Endodermal cell (in vitro differentiated cells): ENCODE data around the gene CCDC88A. TPM values are rescaled to one million over a fixed set of nuclear protein-coding genes. Genes with fewer than 3 reads are reported as not detected.
"Not testable (repeated sequence)": the region's sequence is repeated elsewhere in the genome, so short reads cannot be mapped to it uniquely, and the experiment has no call there.

ENCODE experiments used
- DNase-seq: peaks from one replicate; pipeline ENCODE4 v3.0.0-alpha.2; 2017
- H3K27ac ChIP-seq: 2 replicates; pipeline ENCODE4 v1.5.1; 2013; ENCODE audit warnings: mild to moderate bottlenecking, low read depth, low read length, moderate library complexity
- H3K27me3 ChIP-seq: 2 replicates; pipeline ENCODE4 v1.6.1; 2013; ENCODE audit warnings: mild to moderate bottlenecking, low read length, moderate library complexity; ENCODE audit not compliant: insufficient read depth, control insufficient read depth, poor library complexity, severe bottlenecking
- H3K36me3 ChIP-seq: 2 replicates; pipeline ENCODE4 v1.7.0; 2013; ENCODE audit warnings: mild to moderate bottlenecking, low read length, moderate library complexity; ENCODE audit not compliant: control insufficient read depth, insufficient read depth
- H3K4me1 ChIP-seq: one replicate; pipeline ENCODE4 v1.7.0; 2013; ENCODE audit warnings: low read length; ENCODE audit not compliant: control insufficient read depth, insufficient read depth
- H3K4me3 ChIP-seq: 2 replicates; pipeline ENCODE4 v1.5.1; 2013; ENCODE audit warnings: mild to moderate bottlenecking, low read length, moderate library complexity
- H3K9ac ChIP-seq: 2 replicates; pipeline ENCODE4 v1.6.1; 2013; ENCODE audit warnings: mild to moderate bottlenecking, low read length, moderate library complexity; ENCODE audit not compliant: poor library complexity, severe bottlenecking; ENCODE audit errors: extremely low read depth
- H3K9me3 ChIP-seq: 2 replicates; pipeline ENCODE4 v1.6.1; 2013; ENCODE audit warnings: mild to moderate bottlenecking, low read length, moderate library complexity; ENCODE audit not compliant: control insufficient read depth
- H3K27ac Mint-ChIP-seq: 2 replicates; pipeline ENCODE4 v1.8.0; 2020; ENCODE audit warnings: mixed read lengths
- H3K27me3 Mint-ChIP-seq: 2 replicates; pipeline ENCODE4 v1.8.0; 2021; ENCODE audit warnings: mild to moderate bottlenecking, mixed read lengths; ENCODE audit not compliant: insufficient read depth
- H3K36me3 Mint-ChIP-seq: 2 replicates; pipeline ENCODE4 v1.8.0; 2020; ENCODE audit warnings: low read depth, mixed read lengths
- H3K4me1 Mint-ChIP-seq: 2 replicates; pipeline ENCODE4 v1.8.0; 2020; ENCODE audit warnings: mixed read lengths
- H3K4me3 Mint-ChIP-seq: 2 replicates; pipeline ENCODE4 v1.8.0; 2020; ENCODE audit warnings: mild to moderate bottlenecking, moderate library complexity, mixed read lengths
- H3K9me3 Mint-ChIP-seq: 2 replicates; pipeline ENCODE4 v1.8.0; 2020; ENCODE audit warnings: mild to moderate bottlenecking, mixed read lengths
- CTCF ChIP-seq: fragments of 200-600 bp; sonication (generic); conservative IDR thresholded peaks from 2 replicates; pipeline ENCODE4 v1.5.0; 2021; ENCODE audit warnings: antibody characterized with exemption, mild to moderate bottlenecking
- WGBS, 2 experiments: methylation state at CpG; one replicate each; pipeline versions ENCODE4 v1.1.5 to v1.1.7; 2013; ENCODE audit warnings: missing lambda C conversion rate in 2 of 2, mixed read lengths in 1 of 2; ENCODE audit not compliant: insufficient coverage in 1 of 2, insufficient read length in 1 of 2; 5-methylcytosine and 5-hydroxymethylcytosine counted together
- total RNA-seq, 2 donors: library from RNA; stranded (reverse); fragmentation: NEBNext Ultra II Directional in 1 of 2; extraction: Animal tissue kit (Norgen Biotek cat#: 25700) in 1 of 2; gene quantifications; 2 replicates in 1 of 2; 3 replicates in 1 of 2; pipeline ENCODE4 v1.2.1, GENCODE V29; 2021

The CCDC88A gene
- total RNA-seq, 2 donors from 2014 or later, result 84.2 to 88.4 TPM

DNA sequence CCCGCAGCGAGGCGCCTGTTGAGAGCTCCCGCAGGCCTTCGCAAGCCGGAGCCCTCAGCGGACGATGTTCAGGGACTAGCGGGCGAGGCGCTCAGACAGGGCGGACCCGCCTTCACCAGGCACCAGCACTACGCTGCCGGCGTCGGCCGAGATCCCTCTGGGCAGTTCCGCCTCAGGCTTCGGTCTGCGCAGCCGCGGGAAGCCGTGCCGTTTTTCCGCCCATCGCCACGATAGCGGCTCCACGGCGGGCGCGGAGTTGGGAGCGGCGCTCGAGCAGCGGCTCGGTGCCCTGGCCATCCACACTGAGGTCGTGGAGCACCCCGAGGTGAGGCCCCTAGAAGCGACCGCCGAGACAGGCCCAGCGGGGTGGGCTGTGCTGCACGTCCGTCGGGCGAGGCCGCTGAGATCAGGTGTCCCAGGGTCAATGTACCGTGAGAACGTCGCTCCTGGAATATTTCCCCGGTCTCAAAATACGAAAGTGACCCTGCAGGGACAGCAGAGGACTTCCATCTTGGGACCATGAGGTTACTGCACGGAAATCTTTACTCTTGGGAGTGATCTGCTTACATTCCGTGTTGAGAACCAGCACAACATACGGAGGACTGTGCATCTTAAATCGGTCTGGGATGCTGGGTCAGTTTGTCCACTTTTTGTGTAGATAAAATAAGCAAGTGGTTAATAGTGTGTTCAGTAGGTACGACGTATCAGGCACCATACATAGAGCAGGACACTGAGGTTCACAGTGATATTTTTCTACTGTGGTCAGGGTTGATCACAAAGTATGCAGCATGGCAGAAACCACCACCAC lies 137.3 kb downstream of the CCDC88A start:
- peaks cover 23% of the 10 kb centered on the region for H3K4me1 Mint-ChIP-seq
- H3K27ac Mint-ChIP-seq, result peak overlapping the region; percentile 98
- no peaks in the 10 kb centered on the region for H3K27me3 Mint-ChIP-seq
- no peak for TF ChIP-seq CTCF
- peaks cover 8% of the 10 kb centered on the region for H3K36me3 Mint-ChIP-seq
- peaks cover 3% of the 10 kb centered on the region for H3K4me1 ChIP-seq
- WGBS, 2 experiments, result 43 to 61% methylated on average over 25 to 60 of the region's 60 CpGs
- H3K36me3 ChIP-seq, result peaks cover 6% of the 10 kb centered on the region
- no peaks in the 10 kb centered on the region for H3K27me3 ChIP-seq
- no peaks in the 10 kb centered on the region for H3K9me3 ChIP-seq
- H3K27ac ChIP-seq, result peak overlapping the region; percentile 38
- H3K4me3 Mint-ChIP-seq, result peak overlapping the region; percentile 75
- peak overlapping the region; percentile 50 for H3K9ac ChIP-seq
- H3K4me3 ChIP-seq, result peak overlapping the region; percentile 73
- H3K9me3 Mint-ChIP-seq, result no peaks in the 10 kb centered on the region
- peak; percentile 88 for DNase-seq

GRCh38 chr2:55280851-55281546 lies 138.7 kb downstream of the CCDC88A start:
- H3K27me3 ChIP-seq, H3K36me3 Mint-ChIP-seq, H3K9me3 Mint-ChIP-seq, H3K27me3 Mint-ChIP-seq, H3K4me3 ChIP-seq, H3K9ac ChIP-seq, H3K36me3 ChIP-seq, H3K27ac ChIP-seq, H3K27ac Mint-ChIP-seq, DNase-seq, H3K9me3 ChIP-seq, H3K4me1 ChIP-seq, H3K4me3 Mint-ChIP-seq: not testable (repeated sequence)
- 92 to 97% methylated on average over 4 to 5 of the region's 5 CpGs for WGBS, 2 experiments
- H3K4me1 Mint-ChIP-seq, result peaks cover 23% of the 10 kb centered on the region

DNA sequence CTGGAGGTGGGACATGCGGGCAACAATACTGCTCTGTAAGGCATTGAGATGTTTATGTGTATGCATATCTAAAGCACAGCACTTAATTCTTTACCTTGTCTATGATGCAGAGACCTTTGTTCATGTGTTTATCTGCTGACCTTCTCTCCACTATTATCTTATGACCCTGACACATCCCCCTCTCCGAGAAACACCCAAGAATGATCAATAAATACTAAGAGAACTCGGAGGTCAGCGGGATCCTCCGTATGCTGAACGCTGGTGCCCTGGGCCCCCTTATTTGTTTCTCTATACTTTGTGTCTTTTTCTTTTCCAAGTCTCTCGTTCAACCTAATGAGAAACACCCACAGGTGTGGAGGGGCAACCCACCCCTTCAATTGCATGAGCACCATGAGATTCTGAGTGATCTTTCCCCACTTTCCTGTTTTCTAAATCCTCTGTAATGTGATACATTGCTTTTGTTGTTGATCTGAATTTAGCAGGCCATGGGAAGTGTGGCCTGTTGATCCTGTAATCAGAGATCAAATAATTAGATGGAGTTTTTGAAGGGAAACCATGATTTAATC lies 139.7 kb downstream of the CCDC88A start:
- H3K36me3 ChIP-seq, H3K9me3 Mint-ChIP-seq, H3K4me1 ChIP-seq, H3K9me3 ChIP-seq, H3K27me3 ChIP-seq, H3K27me3 Mint-ChIP-seq, H3K36me3 Mint-ChIP-seq: not testable (repeated sequence)
- H3K27ac Mint-ChIP-seq, result peak overlapping the region; percentile 91
- H3K27ac ChIP-seq, result peak overlapping the region; percentile 57
- H3K9ac ChIP-seq, result peak overlapping the region; percentile 44
- DNase-seq, result peak; percentile 57
- peak overlapping the region; percentile 53 for H3K4me3 ChIP-seq
- H3K4me1 Mint-ChIP-seq, result peaks cover 20% of the 10 kb centered on the region
- H3K4me3 Mint-ChIP-seq, result peak overlapping the region; percentile 42
- 16 to 20% methylated on average over 2 to 6 of the region's 7 CpGs for WGBS, 2 experiments

DNA sequence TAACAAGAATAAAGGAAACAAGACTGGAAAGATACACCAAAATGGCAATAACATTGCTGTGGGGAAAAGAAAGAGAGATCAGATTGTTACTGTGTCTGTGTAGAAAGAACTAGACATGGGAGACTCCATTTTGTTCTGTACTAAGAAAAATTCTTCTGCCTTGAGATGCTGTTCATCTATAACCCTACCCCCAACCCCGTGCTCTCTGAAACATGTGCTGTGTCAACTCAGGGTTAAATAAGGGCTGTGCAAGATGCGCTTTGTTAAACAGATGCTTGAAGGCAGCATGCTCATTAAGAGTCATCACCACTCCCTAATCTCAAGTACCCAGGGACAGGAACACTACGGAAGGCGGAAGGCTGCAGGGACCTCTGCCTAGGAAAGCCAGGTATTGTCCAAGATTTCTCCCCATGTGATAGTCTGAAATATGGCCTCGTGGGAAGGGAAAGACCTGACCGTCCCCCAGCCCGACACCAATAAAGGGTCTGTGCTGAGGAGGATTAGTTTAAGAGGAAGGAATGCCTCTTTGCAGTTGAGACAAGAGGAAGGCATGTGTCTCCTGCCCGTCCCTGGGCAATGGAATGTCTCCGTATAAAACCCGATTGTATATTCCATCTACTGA lies 140.3 kb downstream of the CCDC88A start:
- H3K4me3 ChIP-seq, H3K27me3 Mint-ChIP-seq, H3K36me3 Mint-ChIP-seq, H3K9me3 ChIP-seq, H3K27ac ChIP-seq, H3K36me3 ChIP-seq, H3K4me1 ChIP-seq, H3K27me3 ChIP-seq, H3K9me3 Mint-ChIP-seq, H3K9ac ChIP-seq: not testable (repeated sequence)
- WGBS, 2 experiments, result 27 to 31% methylated on average over 3 to 10 of the region's 10 CpGs
- peaks cover 20% of the 10 kb centered on the region for H3K4me1 Mint-ChIP-seq
- peak overlapping the region; percentile 42 for H3K4me3 Mint-ChIP-seq
- DNase-seq, result peak; percentile 57
- H3K27ac Mint-ChIP-seq, result peak overlapping the region; percentile 91
